PC-9 (cell line): ENCODE measurements around the gene GALNT2. TPM values are rescaled to one million over a fixed set of nuclear protein-coding genes. Genes with fewer than 3 reads are reported as not detected.

Experiments
- BruUV-seq: library from RNA; stranded (reverse); fragments of 400-500 nt; replicated peaks from 2 replicates; lab custom pipeline; 2021; lab: Mats Ljungman, UMichigan
- CTCF ChIA-PET: fragments of 300-600 bp; sonication (Branson Sonifier 250); formaldehyde crosslinking; loops from one replicate; lab custom pipeline; 2022; ENCODE audit warnings: antibody characterized with exemption; lab: Charles Lee
- POLR2A ChIA-PET: fragments of 300-600 bp; sonication (Branson Sonifier 250); formaldehyde crosslinking; loops from one replicate; lab custom pipeline; 2022; ENCODE audit warnings: antibody characterized with exemption; ENCODE audit not compliant: unreplicated experiment; lab: Charles Lee
- DNase-seq, 2 experiments: peaks; one replicate each; pipeline versions ENCODE4 v3.0.0 to v3.0.0-alpha.2; 2015 to 2022; ENCODE audit warnings: mixed read lengths in 1 of 2
- H2AFZ ChIP-seq: fragments of 200-600 bp; sonication (generic); 2 replicates; pipeline ENCODE4 v1.8.1; 2017; ENCODE audit warnings: antibody characterized with exemption
- H3F3A ChIP-seq: fragments of 200-600 bp; sonication (generic); 2 replicates; pipeline ENCODE4 v1.8.1; 2017; ENCODE audit warnings: antibody characterized with exemption, mild to moderate bottlenecking, low read depth; ENCODE audit not compliant: insufficient read depth
- H3K27ac ChIP-seq: fragments of 200-600 bp; sonication (generic); 2 replicates; pipeline ENCODE4 v1.6.1; 2016; ENCODE audit warnings: mixed run types
- H3K27me3 ChIP-seq: fragments of 200-600 bp; sonication (generic); 2 replicates; pipeline ENCODE4 v1.6.1; 2016; ENCODE audit warnings: low read depth, mixed run types; ENCODE audit not compliant: insufficient read depth
- H3K36me3 ChIP-seq: fragments of 200-600 bp; sonication (generic); 2 replicates; pipeline ENCODE4 v1.6.1; 2016; ENCODE audit warnings: low read depth, mixed run types
- H3K4me1 ChIP-seq: fragments of 200-600 bp; sonication (generic); replicated peaks from 2 replicates; pipeline ENCODE4 v1.6.1; 2016; ENCODE audit warnings: mixed run types; ENCODE audit not compliant: insufficient read depth
- H3K4me2 ChIP-seq: fragments of 200-600 bp; sonication (generic); 2 replicates; pipeline ENCODE4 v1.6.1; 2017; ENCODE audit warnings: mixed run types
- H3K4me3 ChIP-seq: fragments of 200-600 bp; sonication (generic); 2 replicates; pipeline ENCODE4 v1.6.1; 2016; ENCODE audit warnings: mixed run types
- H3K79me2 ChIP-seq: fragments of 200-600 bp; sonication (generic); 2 replicates; pipeline ENCODE4 v1.6.1; 2017; ENCODE audit warnings: low read depth, mixed run types
- H3K9me2 ChIP-seq: fragments of 200-600 bp; sonication (generic); 2 replicates; pipeline ENCODE4 v1.8.1; 2017; ENCODE audit warnings: mild to moderate bottlenecking; ENCODE audit not compliant: insufficient read depth
- H3K9me3 ChIP-seq: fragments of 200-600 bp; sonication (generic); 2 replicates; pipeline ENCODE4 v1.8.1; 2016; ENCODE audit warnings: low read depth; ENCODE audit not compliant: insufficient read depth
- H4K20me1 ChIP-seq: fragments of 200-600 bp; sonication (generic); 2 replicates; pipeline ENCODE4 v1.8.1; 2017; ENCODE audit not compliant: insufficient read depth
- CTCF ChIP-seq: fragments of 200-600 bp; sonication (generic); conservative IDR thresholded peaks from 2 replicates; pipeline ENCODE4 v1.6.1; 2017; ENCODE audit warnings: mixed run types, antibody characterized with exemption, mild to moderate bottlenecking, moderate library complexity
- EZH2 ChIP-seq: fragments of 200-600 bp; sonication (generic); IDR thresholded peaks from 2 replicates; pipeline ENCODE4 v1.8.0; 2017; ENCODE audit warnings: antibody characterized with exemption, low read depth
- intact Hi-C: fragments of 100-400 bp; cut with micrococcal nuclease; formaldehyde crosslinking; loops from one replicate; pipeline ENCODE4 v1.10.0; 2022; ENCODE audit not compliant: unreplicated experiment
- total RNA-seq: library from RNA; stranded (reverse); gene quantifications from 2 replicates; pipeline ENCODE4 v1.2.3, GENCODE V29; 2021

The GALNT2 gene
- total RNA-seq, 1 experiment from 2014 or later, result 121 TPM

- Histone ChIP-seq H3K4me2 (no peak overlapping the region; the same call in 1 of the 2 replicates), H3K9me2 (no peaks in the 10 kb centered on the region), H3K27me3 (no peaks in the 10 kb centered on the region), H3K27ac (no peak overlapping the region), H3K4me1 (peaks cover 14% of the 10 kb centered on the region), H3K4me3 (no peak overlapping the region), H4K20me1 (peaks cover 4% of the 10 kb centered on the region; the same call in 1 of the 2 replicates), H2AFZ (no peak overlapping the region), H3K9me3 (no peaks in the 10 kb centered on the region), H3F3A (no peaks in the 10 kb centered on the region), H3K79me2 (peaks cover 26% of the 10 kb centered on the region), H3K36me3 (no peaks in the 10 kb centered on the region)
- ChIA-PET CTCF (no interaction called here), POLR2A (no interaction called here)
- BruUV-seq, result no TSS peak
- DNase-seq, result no peak
- intact Hi-C loops, result no loop called here
- TF ChIP-seq CTCF (no peak), EZH2 (no peak)
These were observed 58.8 kb downstream of the GALNT2 start for GRCh38 chr1:230125640-230126528.

- Histone ChIP-seq H3K4me1 (peaks cover 14% of the 10 kb centered on the region), H3F3A (no peaks in the 10 kb centered on the region), H4K20me1 (peaks cover 4% of the 10 kb centered on the region; the same call in 1 of the 2 replicates), H3K4me3 (no peak overlapping the region), H3K4me2 (no peak overlapping the region), H3K27ac (no peak overlapping the region), H3K36me3 (no peaks in the 10 kb centered on the region), H2AFZ (no peak overlapping the region), H3K79me2 (peaks cover 26% of the 10 kb centered on the region), H3K9me2 (no peaks in the 10 kb centered on the region), H3K9me3 (no peaks in the 10 kb centered on the region), H3K27me3 (no peaks in the 10 kb centered on the region)
- no peak for DNase-seq
- no peak for TF ChIP-seq EZH2
- no peak for TF ChIP-seq CTCF
- intact Hi-C loops, result no loop called here
- ChIA-PET POLR2A (no interaction called here), CTCF (no interaction called here)
- no TSS peak for BruUV-seq
These were observed 59.6 kb downstream of the GALNT2 start for GRCh38 chr1:230126529-230127104.

- Histone ChIP-seq H3K79me2 (peaks cover 26% of the 10 kb centered on the region), H3K36me3 (no peaks in the 10 kb centered on the region), H3K9me2 (no peaks in the 10 kb centered on the region), H4K20me1 (peaks cover 4% of the 10 kb centered on the region; the same call in 1 of the 2 replicates), H3K4me3 (no peak overlapping the region), H3K9me3 (no peaks in the 10 kb centered on the region), H2AFZ (no peak overlapping the region), H3F3A (no peaks in the 10 kb centered on the region), H3K4me2 (no peak overlapping the region), H3K4me1 (peaks cover 14% of the 10 kb centered on the region), H3K27me3 (no peaks in the 10 kb centered on the region), H3K27ac (no peak overlapping the region)
- TF ChIP-seq CTCF (no peak), EZH2 (no peak)
- ChIA-PET POLR2A (no interaction called here), CTCF (no interaction called here)
- DNase-seq, result no peak
- BruUV-seq, result no TSS peak
- intact Hi-C loops, result no loop called here
These were observed 60.3 kb downstream of the GALNT2 start for GRCh38 chr1:230127105-230128054.
